ENCODE data around the gene SIGLEC10. TPM values are rescaled to one million over a fixed set of nuclear protein-coding genes. Genes with fewer than 3 reads are reported as not detected.

Gene SIGLEC10
- total RNA-seq, 1 experiment from 2014 or later, result not detected

GRCh38 chr19:51462681-51463080, 45.2 kb upstream of the SIGLEC10 start:
- Histone ChIP-seq H3K36me3 (ENCODE audit: control insufficient read depth, insufficient read depth, low read length) (no peaks in the 10 kb centered on the region), H3K4me3 (ENCODE audit: low read depth in 2 of 2, low read length in 2 of 2) (no peak overlapping the region), H3K27ac (ENCODE audit: low read length) (no peak overlapping the region), H3K9me3 (ENCODE audit: control insufficient read depth, insufficient read depth, low read depth, low read length) (no peaks in the 10 kb centered on the region), H3K4me1 (ENCODE audit: control insufficient read depth, insufficient read depth, low read length) (no peaks in the 10 kb centered on the region), H3K27me3 (ENCODE audit: control insufficient read depth, insufficient read depth, low read length) (peaks cover 5% of the 10 kb centered on the region; the same call in 1 of the 2 replicates)
- ATAC-seq (no peak), DNase-seq (ENCODE audit: low read depth, low spot score) (no peak)
- ChIA-PET POLR2A (no interaction called here), CTCF (no interaction called here)
- in situ Hi-C loops (cut with HindIII; ENCODE audit: low pct_unique_long_range_greater_than_20kb, low sequenced_read_pairs), result no loop called here
- TF ChIP-seq REST (IDR thresholded peaks at IDR 0.05; ENCODE audit: insufficient read depth in 1 of 2, low read depth in 2 of 2, low read length in 1 of 2) (no peak), SIN3A (IDR thresholded peaks at IDR 0.05; ENCODE audit: borderline replicate concordance, insufficient read depth, low read depth, low read length) (no peak), POLR2AphosphoS5 (IDR thresholded peaks at IDR 0.05; ENCODE audit: low read depth, low read length) (no peak), CTCF (IDR thresholded peaks at IDR 0.05) (no peak), TCF7L2 (IDR thresholded peaks at IDR 0.05; ENCODE audit: low read depth, low read length) (no peak)
- intact Hi-C loops (cut with micrococcal nuclease; ENCODE audit: unreplicated experiment), result no loop called here
- no TSS peak for BruUV-seq (replicated peaks)

- ATAC-seq (no peak), DNase-seq (ENCODE audit: low read depth, low spot score) (no peak)
- in situ Hi-C loops (cut with HindIII; ENCODE audit: low pct_unique_long_range_greater_than_20kb, low sequenced_read_pairs) (no loop called here), intact Hi-C loops (cut with micrococcal nuclease; ENCODE audit: unreplicated experiment) (no loop called here)
- H3K36me3 ChIP-seq (ENCODE audit: control insufficient read depth, insufficient read depth, low read length), result no peaks in the 10 kb centered on the region
- H3K27ac ChIP-seq (ENCODE audit: low read length), result no peak overlapping the region
- no peaks in the 10 kb centered on the region for H3K4me1 ChIP-seq (ENCODE audit: control insufficient read depth, insufficient read depth, low read length)
- peaks cover 5% of the 10 kb centered on the region; the same call in 1 of the 2 replicates for H3K27me3 ChIP-seq (ENCODE audit: control insufficient read depth, insufficient read depth, low read length)
- ChIA-PET CTCF (no interaction called here), POLR2A (no interaction called here)
- BruUV-seq (replicated peaks), result no TSS peak
- TF ChIP-seq POLR2AphosphoS5 (IDR thresholded peaks at IDR 0.05; ENCODE audit: low read depth, low read length) (no peak), REST (IDR thresholded peaks at IDR 0.05; ENCODE audit: insufficient read depth in 1 of 2, low read depth in 2 of 2, low read length in 1 of 2) (no peak), CTCF (IDR thresholded peaks at IDR 0.05) (no peak), SIN3A (IDR thresholded peaks at IDR 0.05; ENCODE audit: borderline replicate concordance, insufficient read depth, low read depth, low read length) (no peak), TCF7L2 (IDR thresholded peaks at IDR 0.05; ENCODE audit: low read depth, low read length) (no peak)
- H3K4me3 ChIP-seq (ENCODE audit: low read depth in 2 of 2, low read length in 2 of 2), result no peak overlapping the region
- no peaks in the 10 kb centered on the region for H3K9me3 ChIP-seq (ENCODE audit: control insufficient read depth, insufficient read depth, low read depth, low read length)
Measured at GRCh38 chr19:51462276-51462675, 44.8 kb upstream of the SIGLEC10 start.
